ENCODE data around the gene ART5.

ART5 gene

DNA sequence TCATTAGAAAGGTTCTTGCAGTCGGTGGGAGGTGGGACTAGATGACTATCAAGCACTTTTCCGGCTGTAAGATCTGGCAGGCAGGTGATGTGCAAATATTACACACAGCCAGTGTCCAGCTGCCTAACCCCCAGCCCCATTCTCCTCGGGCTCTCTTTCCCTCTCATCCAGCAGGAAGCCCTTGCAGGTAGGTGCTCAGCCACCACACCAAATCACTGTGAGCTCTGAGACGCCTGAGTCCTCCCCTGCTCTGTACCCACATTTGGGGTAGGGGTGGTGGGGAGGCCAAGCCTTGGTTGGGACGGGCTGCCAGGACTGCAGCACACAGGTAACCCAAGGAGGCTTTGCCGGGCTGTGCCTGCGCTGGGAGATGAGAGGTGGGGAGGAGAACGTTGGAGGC, 601 bp downstream of the ART5 start:
- Mint-ChIP-seq H3K9me3 (no peaks in the 10 kb centered on the region), H3K4me1 (peaks cover 13% of the 10 kb centered on the region), H3K36me3 (no peaks in the 10 kb centered on the region), H3K4me3 (peak overlapping the region; percentile 65), H3K27ac (peak overlapping the region; percentile 75)
- no peak for ATAC-seq
- no peak for DNase-seq (ENCODE audit: low spot score in 2 of 2)

DNA sequence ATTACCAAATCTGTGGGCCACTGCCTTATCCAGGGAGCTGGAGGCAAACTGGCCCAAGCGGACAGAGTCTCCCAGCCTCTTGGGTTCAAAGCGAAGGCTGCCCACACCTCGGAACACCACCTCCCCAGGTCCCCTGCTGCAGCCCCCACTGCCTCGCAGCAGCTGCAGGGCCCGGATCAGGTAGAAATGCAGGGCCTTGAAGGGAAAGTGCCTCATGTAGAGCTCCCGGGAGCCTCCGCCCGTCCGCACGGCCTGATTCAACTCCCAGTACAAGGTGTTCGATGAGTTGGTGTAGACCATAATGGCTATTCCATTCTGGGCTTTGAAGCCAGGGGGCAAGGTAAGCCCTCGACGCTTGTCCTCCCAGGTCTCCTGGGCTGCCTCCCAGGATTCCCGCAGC, 2.0 kb downstream of the ART5 start:
- H3K4me3 Mint-ChIP-seq = no peak overlapping the region
- H3K27ac Mint-ChIP-seq = no peak overlapping the region
- no peak for DNase-seq (ENCODE audit: low spot score in 2 of 2)
- no peak for ATAC-seq
- no peaks in the 10 kb centered on the region for H3K9me3 Mint-ChIP-seq
- H3K36me3 Mint-ChIP-seq = no peaks in the 10 kb centered on the region
- H3K4me1 Mint-ChIP-seq = peaks cover 13% of the 10 kb centered on the region

DNA sequence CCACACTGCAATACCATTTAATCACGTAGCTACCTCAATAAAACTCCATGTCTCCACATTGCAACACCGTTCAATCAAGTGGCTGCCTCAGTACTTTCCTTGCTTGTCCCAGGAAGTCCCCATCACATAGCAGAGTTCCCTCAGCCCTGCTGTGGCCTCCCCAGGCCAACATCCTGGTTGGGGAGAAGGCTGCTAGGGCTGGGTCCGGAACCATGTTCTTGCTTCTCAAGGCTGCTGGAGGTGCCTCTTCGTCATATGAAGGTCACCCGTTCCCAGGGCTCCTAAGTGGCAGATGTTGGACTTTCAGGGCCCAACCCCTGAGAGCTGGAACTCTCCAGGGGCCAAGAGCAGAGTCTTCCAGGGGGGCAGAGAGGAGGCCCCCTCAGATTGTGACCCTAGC, 3.3 kb downstream of the ART5 start:
- H3K27ac Mint-ChIP-seq = no peak overlapping the region
- H3K4me1 Mint-ChIP-seq = peaks cover 13% of the 10 kb centered on the region
- no peak overlapping the region for H3K4me3 Mint-ChIP-seq
- no peaks in the 10 kb centered on the region for H3K9me3 Mint-ChIP-seq
- no peak for DNase-seq (ENCODE audit: low spot score in 2 of 2)
- H3K36me3 Mint-ChIP-seq = no peaks in the 10 kb centered on the region
- ATAC-seq = no peak

DNA sequence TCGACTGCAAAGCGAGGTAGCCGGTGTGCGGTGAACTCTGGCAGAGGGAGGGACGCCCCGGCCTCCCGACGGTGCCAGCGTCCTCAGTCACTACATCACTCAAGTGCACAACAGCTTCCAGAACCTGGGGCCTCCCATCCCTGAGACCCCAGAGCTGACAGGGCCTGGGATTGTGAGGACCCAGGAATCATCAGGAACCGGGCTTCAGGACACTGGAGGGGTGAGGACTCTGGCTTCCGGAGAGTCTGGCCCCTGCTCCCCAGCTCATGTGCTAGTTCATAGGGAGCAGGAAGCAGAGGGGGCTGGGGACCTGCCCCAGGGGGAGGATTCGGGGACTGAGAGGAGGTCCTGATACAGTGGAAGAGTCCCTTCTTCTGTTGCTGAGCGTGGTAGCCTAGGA, 4.6 kb downstream of the ART5 start:
- no peaks in the 10 kb centered on the region for H3K9me3 Mint-ChIP-seq
- ATAC-seq (no peak), DNase-seq (ENCODE audit: low spot score in 2 of 2) (no peak)
- no peak overlapping the region for H3K4me3 Mint-ChIP-seq
- peaks cover 7% of the 10 kb centered on the region for H3K4me1 Mint-ChIP-seq
- no peak overlapping the region for H3K27ac Mint-ChIP-seq
- H3K36me3 Mint-ChIP-seq = no peaks in the 10 kb centered on the region

DNA sequence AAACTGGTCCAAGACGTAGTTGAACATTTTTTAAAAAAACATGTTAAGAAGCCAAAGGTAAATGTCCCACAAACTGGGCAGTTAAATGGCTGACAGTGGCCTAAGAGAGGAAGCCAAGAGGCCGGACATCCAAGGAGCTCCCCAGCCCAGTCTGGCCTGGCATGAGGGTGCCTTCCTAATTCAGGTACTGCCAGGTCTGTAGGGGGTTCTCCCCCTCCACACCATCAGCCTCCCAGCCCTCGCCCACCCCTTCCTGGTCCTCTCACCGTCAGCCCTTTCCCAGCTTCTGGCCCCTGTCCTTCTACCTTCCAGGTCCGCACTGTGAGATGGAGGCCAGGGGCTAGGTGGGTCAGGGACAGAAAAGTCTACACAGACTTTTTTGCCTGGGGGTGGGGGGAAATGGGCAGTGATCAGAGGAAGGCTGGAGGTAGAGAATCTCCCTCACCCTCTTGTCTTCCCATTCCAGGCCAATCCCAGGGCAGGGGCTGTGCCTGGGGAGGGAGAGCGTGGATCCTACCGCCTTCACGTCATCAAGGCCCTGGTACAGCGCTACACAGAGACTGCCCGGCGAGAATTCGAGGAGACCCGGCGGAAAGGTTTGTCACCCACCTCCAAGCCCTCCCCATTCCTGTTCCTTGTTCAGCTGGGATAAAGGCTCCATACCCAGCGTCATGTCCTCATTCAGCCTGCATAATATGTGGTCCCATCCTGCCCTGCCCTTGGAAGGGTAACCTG, 6.0 kb downstream of the ART5 start:
- DNase-seq (ENCODE audit: low spot score in 2 of 2) = no peak
- H3K36me3 Mint-ChIP-seq = no peaks in the 10 kb centered on the region
- H3K4me3 Mint-ChIP-seq = no peak overlapping the region
- H3K9me3 Mint-ChIP-seq = no peaks in the 10 kb centered on the region
- ATAC-seq = no peak
- H3K27ac Mint-ChIP-seq = no peak overlapping the region
- no peaks in the 10 kb centered on the region for H3K4me1 Mint-ChIP-seq

DNA sequence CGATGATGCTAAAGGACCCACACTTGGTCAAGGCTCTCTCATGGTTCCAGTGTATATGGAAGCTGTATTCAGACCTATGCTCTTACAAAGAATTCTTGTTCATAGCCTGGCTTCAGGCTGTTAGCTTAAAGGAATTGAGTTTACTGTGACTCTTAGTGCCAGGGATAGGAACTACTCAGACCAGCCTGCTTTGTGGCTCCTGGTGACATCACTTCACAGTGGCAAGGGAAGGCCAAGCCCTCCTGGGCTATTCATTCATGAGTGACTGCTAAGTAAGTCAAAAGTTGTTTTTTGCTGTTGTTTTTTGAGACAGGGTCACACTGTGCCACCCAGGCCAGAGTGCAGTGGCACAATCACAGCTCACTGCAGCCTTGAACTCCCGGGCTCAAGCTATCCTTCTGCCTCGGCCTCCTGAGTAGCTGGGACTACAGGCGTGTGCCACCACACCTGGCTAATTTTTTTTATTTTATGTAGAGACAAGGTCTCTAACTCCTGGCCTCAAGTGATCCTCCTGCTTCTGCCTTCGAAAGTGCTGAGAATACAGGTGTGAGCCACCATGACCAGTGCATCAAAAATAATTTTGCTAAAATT, 9.6 kb downstream of the ART5 start:
- H3K27ac Mint-ChIP-seq = peak overlapping the region; percentile 43
- DNase-seq (ENCODE audit: low spot score in 2 of 2) (no peak), ATAC-seq (peak; percentile 52)
- no peak overlapping the region for H3K4me3 Mint-ChIP-seq
- no peaks in the 10 kb centered on the region for H3K9me3 Mint-ChIP-seq
- no peaks in the 10 kb centered on the region for H3K4me1 Mint-ChIP-seq
- H3K36me3 Mint-ChIP-seq = no peaks in the 10 kb centered on the region

DNA sequence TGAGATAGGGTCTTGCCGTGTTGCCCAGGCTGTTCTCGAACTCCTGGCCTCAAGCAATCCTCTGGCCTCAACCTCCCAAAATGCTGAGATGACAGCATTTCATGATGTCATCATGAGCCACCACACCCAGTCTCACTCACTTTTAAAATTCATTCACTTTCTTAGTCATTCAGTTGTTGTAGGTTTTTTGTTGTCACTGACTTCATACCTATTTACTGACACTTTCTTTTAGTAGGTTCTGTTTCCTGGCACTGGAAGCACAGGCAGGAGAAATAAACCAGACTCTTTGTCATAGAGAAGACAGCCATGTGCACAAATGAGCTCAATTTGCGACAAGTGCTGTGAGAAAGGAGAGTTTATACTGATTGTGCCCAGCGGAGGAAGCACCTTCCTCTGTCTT, 10.5 kb downstream of the ART5 start:
- DNase-seq (ENCODE audit: low spot score in 2 of 2) = no peak
- no peaks in the 10 kb centered on the region for H3K9me3 Mint-ChIP-seq

DNA sequence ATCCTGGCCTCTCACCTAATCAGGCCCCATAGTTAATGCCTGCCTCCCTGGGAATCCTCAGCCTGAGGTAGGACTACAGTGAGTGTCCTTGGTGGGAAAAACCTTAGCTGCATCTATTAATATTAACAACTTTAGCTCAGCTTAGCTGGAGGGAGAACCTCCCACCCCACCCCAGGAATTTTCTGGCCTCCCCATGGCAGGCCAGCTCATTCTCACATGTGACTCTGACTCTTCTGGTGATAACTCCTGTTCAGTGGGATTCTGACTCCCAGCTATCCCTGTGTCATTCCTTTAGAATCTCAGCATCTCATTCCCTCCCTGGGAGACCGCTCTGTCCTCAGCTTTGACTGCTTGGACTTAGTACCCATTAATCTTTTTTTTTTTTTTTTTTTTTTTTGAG, 14.5 kb downstream of the ART5 start:
- Mint-ChIP-seq H3K27ac (no peak overlapping the region), H3K36me3 (no peaks in the 10 kb centered on the region), H3K9me3 (no peaks in the 10 kb centered on the region), H3K4me1 (peaks cover 7% of the 10 kb centered on the region), H3K4me3 (no peak overlapping the region)
- DNase-seq (ENCODE audit: low spot score in 2 of 2) (no peak), ATAC-seq (no peak)

More for the DNA sequence above, 10.5 kb downstream of the ART5 start:
- Mint-ChIP-seq H3K27ac (peak overlapping the region; percentile 43), H3K4me1 (peaks cover 5% of the 10 kb centered on the region), H3K4me3 (no peak overlapping the region), H3K36me3 (no peaks in the 10 kb centered on the region)
- ATAC-seq = peak; percentile 68

DNA sequence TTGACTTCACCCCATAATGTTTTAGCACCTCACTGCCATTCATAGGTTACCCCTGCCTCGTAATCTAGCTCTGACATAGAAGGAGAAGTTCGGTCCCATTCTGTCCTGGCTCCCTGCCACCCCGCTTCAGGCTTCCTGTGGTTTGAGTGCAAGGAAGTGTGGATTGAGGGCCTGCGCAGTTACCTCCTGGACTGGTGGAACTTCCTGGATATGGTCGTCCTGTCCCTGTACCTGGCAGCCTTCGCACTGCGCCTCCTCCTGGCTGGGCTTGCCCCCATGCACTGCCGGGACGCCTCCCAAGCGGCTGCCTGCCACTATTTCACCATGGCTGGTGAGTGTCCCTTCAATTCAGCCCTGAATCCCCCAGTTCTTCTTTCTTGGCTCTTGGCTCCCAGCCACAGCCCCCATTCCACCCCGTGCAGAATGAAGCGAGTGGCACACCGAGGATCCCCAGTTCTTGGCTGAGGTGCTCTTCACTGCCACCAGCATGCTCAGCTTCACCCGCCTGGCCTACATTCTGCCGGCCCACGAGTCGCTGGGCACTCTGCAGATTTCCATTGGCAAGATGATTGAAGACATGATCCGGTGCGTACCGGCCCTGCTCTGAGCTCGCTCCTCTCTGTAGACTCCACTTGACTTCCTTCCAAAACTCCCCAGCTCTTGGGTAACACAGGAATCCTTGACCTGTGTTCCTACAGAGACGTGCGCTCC, 15.4 kb downstream of the ART5 start:
- no peaks in the 10 kb centered on the region for H3K9me3 Mint-ChIP-seq
- H3K4me3 Mint-ChIP-seq = no peak overlapping the region
- peaks cover 7% of the 10 kb centered on the region for H3K4me1 Mint-ChIP-seq
- DNase-seq (ENCODE audit: low spot score in 2 of 2) (no peak), ATAC-seq (peak; percentile 29)
- H3K27ac Mint-ChIP-seq = no peak overlapping the region
- H3K36me3 Mint-ChIP-seq = no peaks in the 10 kb centered on the region

DNA sequence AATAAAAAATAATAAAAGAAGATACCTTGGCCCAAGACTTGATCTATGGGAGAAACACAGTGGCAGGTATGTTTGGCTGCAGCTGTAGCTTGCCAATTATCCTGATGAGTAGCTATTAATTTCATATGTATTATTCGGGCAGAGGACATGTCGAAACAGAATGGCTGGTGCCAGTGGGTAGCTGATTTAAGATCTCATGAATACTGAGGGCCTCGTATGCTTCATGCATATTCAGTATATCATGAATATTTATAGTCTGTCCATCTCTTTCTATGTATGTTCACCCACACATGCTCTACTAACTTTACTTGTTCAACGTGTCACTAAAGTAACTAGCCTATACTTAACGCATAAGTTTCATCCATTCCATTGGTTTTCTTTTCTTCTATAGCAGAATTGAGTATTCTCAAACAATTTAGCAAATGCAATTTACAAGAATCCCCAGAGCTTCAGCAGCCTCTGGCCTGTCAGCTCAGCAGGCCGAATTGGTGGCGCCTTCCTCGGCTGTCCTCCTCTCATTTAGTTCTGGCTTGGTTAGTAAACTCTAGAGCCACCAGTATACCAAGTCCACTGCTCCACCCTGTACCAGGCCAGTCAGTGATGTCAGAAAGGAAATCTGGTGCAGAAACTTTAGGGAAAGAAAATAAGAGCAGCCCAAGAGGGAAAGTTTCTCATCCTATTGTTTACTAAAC, 17.9 kb downstream of the ART5 start:
- DNase-seq (ENCODE audit: low spot score in 2 of 2) = no peak
- no peaks in the 10 kb centered on the region for H3K36me3 Mint-ChIP-seq
- no peak overlapping the region for H3K4me3 Mint-ChIP-seq
- no peak for ATAC-seq
- no peaks in the 10 kb centered on the region for H3K9me3 Mint-ChIP-seq
- H3K4me1 Mint-ChIP-seq = peaks cover 7% of the 10 kb centered on the region
- no peak overlapping the region for H3K27ac Mint-ChIP-seq

DNA sequence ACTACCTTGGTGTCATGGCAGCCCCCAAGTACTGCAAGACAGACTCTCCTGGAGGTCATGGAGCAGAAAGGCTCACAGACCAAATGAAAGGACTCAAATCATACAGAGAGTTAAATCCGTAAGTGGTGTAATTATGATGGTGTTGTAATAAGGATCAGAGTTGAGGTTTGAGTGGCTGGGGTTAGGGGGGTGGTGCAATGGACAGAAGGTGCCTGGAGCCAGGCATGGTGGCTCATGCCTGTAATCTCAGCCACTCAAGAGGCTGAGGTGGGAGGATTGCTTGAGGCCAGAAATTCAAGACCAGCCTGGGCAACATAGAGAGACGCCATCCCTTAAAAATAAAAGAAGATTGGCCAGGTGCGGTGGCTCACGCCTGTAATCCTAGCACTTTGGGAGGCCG, 18.7 kb downstream of the ART5 start:
- DNase-seq (ENCODE audit: low spot score in 2 of 2) = no peak
- H3K36me3 Mint-ChIP-seq = no peaks in the 10 kb centered on the region
- H3K27ac Mint-ChIP-seq = no peak overlapping the region
- no peak overlapping the region for H3K4me3 Mint-ChIP-seq
- ATAC-seq = no peak
- H3K4me1 Mint-ChIP-seq = peaks cover 7% of the 10 kb centered on the region
- no peaks in the 10 kb centered on the region for H3K9me3 Mint-ChIP-seq

DNA sequence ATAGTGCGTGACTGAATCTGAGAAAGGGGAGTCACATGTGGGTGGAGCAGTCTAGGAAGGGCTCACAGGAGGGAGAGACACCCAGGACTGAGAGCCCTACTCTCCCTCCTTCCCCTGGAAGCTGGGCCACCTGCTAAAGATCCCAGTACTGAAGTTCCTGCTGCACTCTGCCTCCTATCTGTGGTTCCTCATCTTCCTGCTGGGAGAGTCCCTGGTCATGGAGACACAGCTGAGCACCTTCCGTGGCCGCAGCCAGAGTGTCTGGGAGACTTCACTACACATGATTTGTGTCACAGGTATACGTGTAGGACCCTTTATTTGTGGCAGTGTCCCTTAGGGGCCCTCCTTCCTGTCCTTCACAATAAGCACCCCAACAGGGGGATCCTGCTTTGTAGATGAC, 19.3 kb downstream of the ART5 start:
- ATAC-seq = no peak
- H3K36me3 Mint-ChIP-seq = no peaks in the 10 kb centered on the region
- DNase-seq (ENCODE audit: low spot score in 2 of 2) = no peak
- H3K9me3 Mint-ChIP-seq = no peaks in the 10 kb centered on the region
- no peak overlapping the region for H3K4me3 Mint-ChIP-seq
- H3K4me1 Mint-ChIP-seq = peaks cover 7% of the 10 kb centered on the region
- no peak overlapping the region for H3K27ac Mint-ChIP-seq

DNA sequence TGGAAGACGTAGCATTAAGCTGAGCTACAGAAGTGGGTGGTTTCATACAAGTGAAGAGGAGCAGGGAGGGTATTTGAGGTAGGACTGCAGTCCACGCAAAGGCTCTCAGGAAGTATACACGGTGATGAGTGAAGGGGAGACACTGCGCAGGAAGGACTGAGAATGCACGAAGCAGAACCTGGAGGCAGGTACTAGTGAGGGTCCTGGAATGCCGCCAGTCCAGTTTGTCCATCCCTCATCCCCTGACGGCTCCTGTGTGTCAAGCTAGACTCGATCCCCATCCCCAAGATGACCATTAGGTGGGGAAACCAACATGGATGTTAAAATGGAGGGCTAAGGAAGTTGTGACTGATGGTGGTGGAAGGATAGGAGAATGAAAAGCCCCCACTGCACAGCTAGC, 23.8 kb downstream of the ART5 start:
- no peak overlapping the region for H3K27ac Mint-ChIP-seq
- peaks cover 12% of the 10 kb centered on the region for H3K4me1 Mint-ChIP-seq
- ATAC-seq = no peak
- no peaks in the 10 kb centered on the region for H3K9me3 Mint-ChIP-seq
- no peaks in the 10 kb centered on the region for H3K36me3 Mint-ChIP-seq
- no peak for DNase-seq (ENCODE audit: low spot score in 2 of 2)
- H3K4me3 Mint-ChIP-seq = no peak overlapping the region

DNA sequence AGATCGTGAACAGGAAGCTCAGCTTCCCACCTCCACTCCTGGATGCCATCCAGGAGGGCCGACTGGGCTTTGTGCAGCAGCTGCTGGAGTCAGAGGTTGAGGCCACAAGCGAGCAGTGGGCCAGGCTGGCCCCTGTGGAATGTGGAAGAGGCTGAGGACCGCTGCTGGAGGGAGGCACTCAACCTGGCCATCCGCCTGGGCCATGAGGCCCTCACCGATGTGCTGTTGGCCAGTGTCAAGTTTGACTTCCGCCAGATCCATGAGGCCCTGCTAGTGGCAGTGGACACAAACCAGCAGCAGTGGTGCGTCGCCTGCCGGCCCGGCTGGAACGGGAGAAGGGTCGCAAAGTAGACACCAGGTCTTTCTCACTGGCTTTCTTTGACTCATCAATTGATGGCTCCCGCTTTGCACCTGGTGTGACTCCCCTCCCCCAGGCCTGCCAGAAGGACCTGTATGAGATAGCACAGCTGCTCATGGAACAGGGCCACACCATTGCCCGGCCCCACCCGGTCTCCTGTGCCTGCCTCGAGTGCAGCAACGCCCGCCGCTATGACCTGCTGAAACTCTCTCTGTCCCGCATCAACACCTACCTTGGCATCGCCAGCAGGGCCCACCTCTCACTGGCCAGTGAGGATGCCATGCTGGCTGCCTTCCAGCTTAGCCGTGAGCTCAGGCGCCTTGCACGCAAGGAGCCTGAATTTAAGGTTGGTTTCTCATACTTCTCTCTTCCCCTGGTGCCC, 24.9 kb downstream of the ART5 start:
- Mint-ChIP-seq H3K27ac (no peak overlapping the region), H3K36me3 (no peaks in the 10 kb centered on the region), H3K4me1 (peaks cover 12% of the 10 kb centered on the region), H3K4me3 (no peak overlapping the region), H3K9me3 (no peaks in the 10 kb centered on the region)
- DNase-seq (ENCODE audit: low spot score in 2 of 2) (no peak), ATAC-seq (no peak)

DNA sequence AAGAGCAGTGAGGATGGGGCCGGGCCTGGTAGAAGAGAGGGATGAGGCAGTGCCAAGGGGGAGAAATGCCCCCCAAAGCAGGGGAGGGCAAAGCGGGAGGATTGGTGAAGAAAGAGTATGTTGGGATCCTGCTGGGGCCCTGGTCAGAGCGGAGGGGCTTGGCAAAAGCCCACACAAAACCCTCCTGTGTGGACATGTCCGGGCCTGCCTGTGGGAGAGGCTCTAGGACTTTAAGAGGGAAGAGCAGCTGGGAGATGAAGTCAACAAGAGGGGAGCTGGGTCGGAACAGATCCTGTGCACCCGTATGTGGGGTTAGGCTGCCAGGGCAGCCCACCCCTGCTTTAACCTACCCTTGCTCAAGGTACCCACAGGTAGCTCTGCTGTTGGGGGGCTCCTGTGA, 25.8 kb downstream of the ART5 start:
- ATAC-seq = no peak
- Mint-ChIP-seq H3K27ac (peak overlapping the region; percentile 12), H3K9me3 (no peaks in the 10 kb centered on the region), H3K4me1 (peaks cover 12% of the 10 kb centered on the region), H3K4me3 (no peak overlapping the region), H3K36me3 (no peaks in the 10 kb centered on the region)
- no peak for DNase-seq (ENCODE audit: low spot score in 2 of 2)
